ENCODE measurements around the gene CNBP. TPM values are rescaled to one million over a fixed set of nuclear protein-coding genes. Genes with fewer than 3 reads are reported as not detected.
"Not testable (repeated sequence)": the region's sequence is repeated elsewhere in the genome, so short reads cannot be mapped to it uniquely, and the experiment has no call there.

The CNBP gene
- 238 and 273 TPM in 2 replicates for total RNA-seq

DNA sequence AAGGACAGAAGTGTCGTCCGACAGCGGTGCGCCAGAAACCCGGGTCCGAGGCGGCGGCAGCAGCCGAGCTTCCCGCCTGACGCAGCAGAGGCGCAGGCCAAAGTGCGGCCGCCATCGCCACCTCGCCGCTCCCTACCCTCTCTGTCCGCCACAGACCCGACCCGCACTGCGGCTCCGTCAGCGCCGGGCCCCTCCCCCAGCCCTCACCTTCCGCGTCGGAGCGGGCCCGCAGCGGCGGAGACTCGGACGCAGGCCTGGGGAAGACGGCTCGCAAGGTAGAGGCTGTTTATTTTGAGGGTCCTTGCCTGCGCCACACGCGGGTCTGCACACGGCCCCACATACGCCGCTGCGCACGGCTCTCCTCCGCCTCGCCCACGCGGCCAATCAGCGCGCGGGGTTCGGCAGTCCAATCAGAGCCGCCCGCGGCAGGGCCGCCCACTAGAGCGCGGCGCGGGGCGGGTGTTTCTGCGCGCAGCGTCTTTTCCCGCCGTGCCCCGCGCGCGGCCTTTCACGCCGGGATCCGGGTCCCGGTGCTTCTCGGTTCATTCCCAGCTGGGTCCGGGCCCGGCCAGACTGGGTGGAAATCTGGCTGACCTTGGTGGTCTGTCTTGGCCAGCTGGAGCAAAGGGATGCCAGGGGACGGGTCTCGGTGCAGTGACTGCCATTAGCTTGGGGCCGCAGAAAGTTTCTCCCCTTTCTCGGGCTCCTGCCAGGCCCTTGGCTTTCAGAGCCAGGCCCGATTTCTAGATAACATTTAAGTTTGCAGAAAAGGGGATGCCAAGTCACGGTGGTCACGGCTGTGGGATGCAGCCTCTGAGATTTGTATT lies at the start of gene CNBP:
Gene CNBP, minus strand, starts transcription at position 328 of the 827 bp plus-strand sequence. CDS start 12,139 bp downstream, outside the sequence.
- DNase-seq (ENCODE audit: low read depth in 2 of 2): peak; percentile 82 to 95

DNA sequence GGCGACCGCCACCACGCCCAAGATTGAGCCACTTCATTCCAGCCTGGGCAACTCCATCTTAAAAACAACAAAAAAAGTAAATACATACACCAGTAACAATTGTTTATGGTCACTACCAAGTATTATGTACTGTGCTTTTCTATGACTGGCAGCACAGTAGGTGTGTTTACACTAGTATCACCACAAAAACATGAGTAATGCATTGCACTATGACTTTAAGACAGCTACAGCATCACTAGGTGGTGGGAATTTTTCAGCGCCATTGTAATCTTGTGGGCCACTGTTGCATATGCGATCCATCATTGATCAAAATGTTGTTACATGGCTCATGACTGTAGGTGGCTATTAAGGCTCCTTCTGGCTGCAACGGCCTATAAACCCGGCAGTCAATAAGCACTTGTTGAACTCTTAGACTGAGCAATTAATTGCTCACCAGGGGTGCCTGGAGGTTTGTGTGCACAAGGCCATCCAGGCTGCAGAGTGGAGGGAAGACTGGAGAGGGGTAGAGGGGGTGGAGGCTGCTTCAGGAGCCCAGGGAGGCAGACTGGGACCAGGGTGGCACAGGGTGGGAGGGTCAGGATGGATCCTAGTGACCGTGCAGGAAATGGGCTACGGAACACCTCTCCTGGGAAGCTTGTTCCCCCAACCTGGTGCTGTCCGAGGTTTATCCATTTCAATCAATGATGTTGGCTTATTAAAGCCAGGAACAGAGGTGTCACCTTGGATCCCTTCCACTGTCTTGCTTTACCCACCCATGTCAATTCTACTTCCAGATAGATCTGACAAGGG lies 47.8 kb upstream of the CNBP start:
- DNase-seq (ENCODE audit: low read depth in 2 of 2): no peak

DNA sequence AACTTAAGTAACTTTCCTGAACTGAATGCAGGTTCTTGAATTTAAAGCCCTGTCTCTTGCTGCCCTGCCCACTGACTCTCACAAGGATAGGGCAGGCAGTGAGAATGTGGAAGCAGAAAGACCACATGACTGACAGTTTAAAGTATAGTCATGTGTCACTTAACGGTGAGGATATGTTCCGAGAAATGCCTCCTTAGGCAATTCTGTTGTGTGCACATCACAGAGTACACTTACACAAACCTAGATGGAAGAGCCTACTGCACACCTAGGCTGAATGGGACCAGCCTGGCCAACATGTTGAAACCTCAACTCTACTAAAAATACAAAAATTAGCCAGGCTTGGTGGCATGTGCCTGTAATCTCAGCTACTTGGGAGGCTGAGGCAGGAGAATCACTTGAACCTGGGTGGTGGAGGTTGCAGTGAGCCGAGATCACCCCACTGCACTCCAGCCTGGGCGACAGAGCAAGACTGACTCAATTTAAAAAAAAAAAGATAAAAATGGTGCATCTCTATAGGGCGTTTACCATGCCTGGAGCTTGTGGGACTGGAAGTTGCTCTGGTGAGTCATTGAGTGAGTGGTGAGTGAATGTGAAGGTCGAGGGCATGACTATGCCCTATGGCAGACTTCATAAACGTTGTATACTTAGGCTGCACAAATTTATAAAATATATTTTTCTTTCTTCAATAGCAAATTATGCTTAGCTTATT lies 46.8 kb upstream of the CNBP start:
- DNase-seq (ENCODE audit: low read depth in 2 of 2): peak; percentile 30 to 83

DNA sequence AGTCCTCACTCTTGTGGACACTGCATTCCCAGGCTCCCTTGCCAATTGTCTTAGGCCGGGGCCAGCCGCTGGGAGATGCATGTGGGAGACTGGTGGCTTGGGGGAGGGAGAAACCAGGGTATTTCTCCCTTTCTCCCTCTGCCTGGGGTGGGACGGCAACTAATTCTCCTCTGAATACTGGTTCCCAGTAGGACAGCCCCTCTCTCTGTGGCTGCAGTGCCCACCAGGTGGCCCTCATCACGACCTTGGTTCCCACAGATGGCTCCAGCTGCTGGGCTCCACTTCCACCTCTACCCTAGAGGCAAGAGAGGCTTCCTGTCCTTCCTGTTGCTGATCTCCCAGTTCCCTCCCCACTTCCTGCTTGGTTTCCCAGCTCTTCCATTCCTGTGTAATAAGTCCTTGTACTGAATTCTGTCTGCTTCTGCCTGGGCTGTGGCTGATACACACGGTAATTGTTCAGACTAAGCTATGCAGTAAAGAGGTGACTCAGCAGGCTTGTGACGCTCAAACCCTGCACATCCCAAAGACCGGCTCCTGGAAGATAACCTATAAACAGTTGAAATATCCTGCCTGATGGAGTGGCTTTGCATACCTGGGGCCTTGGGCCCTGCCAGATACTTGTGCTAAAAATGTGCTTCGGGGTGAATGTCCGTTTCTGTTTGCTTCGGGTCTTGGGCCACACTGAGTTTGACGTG lies 45.3 kb upstream of the CNBP start:
- DNase-seq (ENCODE audit: low read depth in 2 of 2): peak; percentile 56 to 79

DNA sequence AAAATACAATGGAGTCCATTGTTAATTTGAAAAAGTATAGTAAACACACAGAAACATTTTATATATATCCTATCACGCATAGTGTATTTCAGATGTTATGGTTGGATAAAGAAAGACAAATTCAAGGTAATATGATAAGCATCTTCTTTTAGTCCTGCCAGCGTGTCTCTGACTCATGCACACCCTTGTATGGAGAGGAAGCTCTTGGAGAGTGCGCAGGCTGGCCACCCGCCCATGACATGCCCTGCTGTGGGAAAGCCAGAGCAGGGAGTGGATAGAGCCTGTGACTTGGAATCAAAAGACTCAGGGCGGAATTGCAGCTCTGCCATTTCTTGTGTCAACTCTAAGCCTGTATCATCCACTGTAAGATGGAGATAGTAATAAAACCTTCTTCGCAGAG lies 42.7 kb upstream of the CNBP start:
- DNase-seq (ENCODE audit: low read depth in 2 of 2): peak; percentile 53 to 97

DNA sequence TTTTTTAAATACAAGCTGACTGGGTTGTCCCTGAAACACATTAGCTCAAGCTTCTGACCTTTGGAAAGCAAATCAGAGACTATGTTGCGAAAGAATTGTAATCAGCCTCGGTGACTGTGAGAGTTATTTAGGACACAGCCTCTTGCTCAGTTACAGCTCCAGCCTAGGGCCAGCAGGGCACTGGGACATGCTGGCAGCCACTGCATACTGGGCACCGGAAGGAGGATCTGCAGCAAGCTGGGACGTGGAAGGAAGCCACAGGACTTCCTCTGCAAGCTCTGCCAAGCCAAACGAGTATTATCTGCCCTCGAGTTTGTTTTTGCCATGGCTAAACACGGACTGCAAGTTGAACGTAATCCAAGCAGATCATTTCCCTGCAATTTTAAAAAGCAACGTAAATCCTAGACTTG lies 41.3 kb upstream of the CNBP start:
- peak; percentile 85 to 93 for DNase-seq (ENCODE audit: low read depth in 2 of 2)

DNA sequence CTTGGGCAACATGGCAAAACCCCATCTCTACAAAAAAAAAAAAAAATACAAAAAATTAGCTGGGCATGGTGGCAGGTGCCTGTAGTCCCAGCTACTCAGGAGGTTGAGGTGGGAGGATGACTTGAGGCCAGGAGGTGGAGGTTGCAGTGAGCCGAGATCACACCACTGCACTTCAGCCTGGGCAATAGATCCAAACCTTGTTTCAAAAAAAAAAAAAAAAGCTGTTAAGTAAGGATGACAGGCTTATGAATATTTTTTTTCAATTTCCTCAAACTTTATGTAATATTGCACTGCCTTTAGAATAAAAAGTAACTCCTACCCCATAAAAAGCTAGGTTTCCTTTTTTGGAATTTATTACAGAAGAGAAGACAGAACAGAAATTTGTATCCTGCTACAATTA lies 40.7 kb upstream of the CNBP start:
- DNase-seq (ENCODE audit: low read depth in 2 of 2): not testable (repeated sequence)

DNA sequence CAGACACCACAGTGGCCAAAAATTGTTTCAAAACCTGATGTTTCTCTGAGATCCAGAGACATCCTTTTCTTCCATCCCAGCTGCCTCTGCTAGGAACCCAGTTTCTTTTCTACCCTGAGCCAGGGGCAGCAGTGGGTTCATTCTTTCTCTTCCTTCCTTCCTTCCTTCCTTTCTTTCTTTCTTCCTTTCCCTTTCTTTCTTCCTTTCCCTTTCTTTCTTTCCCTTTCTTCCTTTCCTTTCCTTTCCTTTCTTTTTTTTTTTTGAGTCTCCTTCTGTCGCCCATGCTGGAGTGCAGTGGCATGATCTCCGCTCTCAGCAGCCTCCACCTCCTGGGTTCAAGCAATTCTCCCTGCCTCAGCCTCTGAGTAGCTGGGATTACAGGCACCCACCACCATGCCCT lies 35.0 kb upstream of the CNBP start:
- DNase-seq (ENCODE audit: low read depth in 2 of 2): no peak

DNA sequence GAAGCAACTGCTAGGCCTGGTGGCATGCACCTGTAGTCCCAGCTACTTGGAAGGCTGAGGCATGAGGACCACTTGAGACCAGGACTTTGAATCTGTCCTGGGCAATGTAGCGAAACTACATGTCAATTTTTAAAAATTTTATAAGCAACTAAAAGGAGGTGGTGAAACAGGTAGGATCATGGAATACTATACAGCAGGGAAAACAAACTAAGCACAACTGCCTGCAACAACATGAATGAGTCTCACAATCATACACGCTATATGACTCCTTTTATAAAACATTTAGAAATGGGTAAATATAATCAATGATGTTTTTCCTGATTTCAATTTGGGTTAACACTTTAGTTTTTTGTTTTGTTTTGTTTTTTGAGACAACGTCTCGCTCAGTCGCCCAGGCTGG lies 29.5 kb upstream of the CNBP start:
- DNase-seq (ENCODE audit: low read depth in 2 of 2): no peak

DNA sequence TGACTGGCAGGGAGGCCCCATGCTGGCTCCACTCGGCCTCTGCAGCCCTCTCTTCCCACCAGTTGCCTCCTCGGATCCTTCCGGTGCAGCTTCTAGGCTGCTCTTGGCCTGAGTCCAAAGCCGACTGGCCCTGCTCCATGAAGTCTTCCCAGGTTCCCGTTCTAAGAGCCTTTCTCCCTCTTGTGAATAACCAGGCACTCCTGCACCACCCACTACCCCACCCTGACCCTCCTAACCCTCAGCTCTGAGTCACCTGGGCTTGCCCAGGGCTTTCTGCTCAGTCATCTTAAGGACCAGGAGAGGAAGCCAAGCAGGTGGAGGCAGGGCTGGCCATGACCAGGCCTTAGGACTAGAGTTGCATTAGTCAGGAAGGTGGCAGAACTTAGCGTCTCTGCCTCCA lies 28.1 kb upstream of the CNBP start:
- DNase-seq (ENCODE audit: low read depth in 2 of 2): peak in 1 of 2 donors; percentile 80

DNA sequence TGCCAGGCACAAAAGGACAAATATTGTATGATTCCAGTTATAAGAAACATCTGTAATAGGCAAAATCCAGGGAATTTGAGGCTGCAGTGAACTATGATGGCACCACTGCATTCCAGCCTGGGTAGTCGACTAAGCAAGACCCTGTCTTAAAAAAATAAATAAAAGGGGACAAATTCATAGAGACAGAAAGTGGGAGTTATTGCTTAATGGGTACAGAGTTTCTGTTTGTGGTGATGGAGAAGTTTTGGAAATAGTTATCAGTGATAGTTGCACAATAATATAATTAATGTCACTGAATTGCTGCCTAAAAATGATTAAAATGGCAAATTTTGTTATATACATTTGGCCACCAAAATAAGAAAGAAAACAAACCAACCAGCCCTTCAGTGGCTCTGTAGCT lies 27.6 kb upstream of the CNBP start:
- DNase-seq (ENCODE audit: low read depth in 2 of 2): no peak

DNA sequence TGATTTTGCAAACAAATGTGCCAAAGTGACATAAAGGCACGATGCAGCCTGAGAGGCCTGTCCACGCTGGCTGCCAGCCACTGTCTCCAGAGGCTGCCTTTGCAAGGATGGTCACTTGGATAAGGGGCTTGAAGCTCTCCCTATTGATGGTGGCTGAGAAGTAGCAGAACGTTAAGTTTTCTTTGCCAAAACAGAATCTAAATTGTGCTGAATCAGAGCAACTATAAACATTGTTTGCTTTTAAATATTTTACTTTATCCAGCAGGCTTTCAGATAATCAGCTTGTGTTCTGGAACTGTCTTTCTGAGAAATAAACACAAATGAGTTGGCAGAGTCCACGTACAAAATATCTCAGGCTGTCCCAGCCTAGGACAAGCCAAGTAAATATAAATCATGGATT lies 23.8 kb upstream of the CNBP start:
- no peak for DNase-seq (ENCODE audit: low read depth in 2 of 2)

DNA sequence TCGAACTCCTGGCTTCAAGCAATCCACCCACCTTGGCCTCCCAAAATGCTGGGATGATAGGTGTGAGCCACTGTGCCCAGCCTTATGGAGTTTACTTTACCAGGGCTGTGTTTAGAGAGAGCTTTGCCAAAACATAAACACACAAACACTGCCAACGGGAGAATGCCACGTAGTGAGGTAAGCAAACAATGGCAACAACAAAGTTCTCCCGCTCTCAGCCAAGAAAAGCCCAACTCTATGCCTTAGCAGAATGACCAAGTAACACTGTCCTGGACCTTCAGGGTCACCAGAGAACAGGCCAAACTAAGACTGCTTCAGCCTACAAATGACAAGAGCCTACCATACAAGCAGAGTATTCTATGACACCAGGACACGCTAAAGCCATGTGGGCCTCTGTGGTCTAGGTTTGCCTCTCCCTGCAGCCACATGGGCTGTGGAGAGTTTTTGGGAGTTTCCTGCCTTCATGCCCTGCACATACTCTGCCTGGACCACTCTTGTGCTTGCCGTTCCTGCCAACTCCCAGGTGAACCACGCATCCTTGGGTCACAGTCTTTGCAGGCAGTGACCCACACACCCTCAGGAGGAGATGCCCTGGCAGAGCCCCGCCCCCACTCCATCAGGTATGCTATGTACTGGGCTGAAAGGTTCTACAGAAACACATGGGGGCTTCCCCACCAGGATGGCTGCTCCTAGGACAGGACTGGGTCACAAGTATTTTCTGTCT lies 21.6 kb upstream of the CNBP start:
- no peak for DNase-seq (ENCODE audit: low read depth in 2 of 2)

DNA sequence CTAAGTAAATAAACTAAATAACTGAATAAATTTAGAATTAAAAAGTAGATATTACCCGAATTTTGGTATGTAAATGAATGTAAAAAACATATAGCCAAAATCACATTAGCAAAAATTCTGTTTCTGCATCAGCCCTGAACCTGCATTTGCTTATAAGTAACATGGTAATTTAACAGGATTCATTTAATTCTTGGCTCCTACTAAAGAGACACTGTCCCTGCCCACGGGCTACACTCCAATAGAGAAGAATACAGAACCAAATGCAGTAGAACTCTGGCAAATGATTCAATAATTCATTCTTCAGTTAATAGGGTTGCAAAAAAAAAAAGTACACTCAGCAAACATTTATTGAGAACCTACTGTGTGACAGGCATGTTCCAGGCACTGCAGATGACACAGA lies 20.8 kb upstream of the CNBP start:
- DNase-seq (ENCODE audit: low read depth in 2 of 2): no peak

DNA sequence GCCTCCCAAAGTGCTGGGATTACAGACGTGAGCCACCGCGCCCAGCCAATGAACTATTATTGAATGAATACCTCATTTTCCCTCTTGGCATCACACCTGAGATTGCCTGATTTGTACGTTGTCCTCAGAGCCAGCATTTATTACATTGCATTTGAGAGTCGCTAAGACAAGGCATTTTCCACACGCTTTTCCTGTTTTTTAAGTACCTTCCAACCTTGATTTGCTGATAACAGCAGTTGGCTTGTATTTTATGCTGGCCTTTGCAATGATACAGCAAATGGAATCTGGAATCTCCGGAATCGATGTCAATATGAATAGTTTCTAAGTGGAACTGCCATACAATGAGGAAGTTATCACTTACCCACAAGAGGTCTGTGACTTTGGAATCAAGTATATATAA lies 15.7 kb upstream of the CNBP start:
- peak; percentile 20 to 63 for DNase-seq (ENCODE audit: low read depth in 2 of 2)

DNA sequence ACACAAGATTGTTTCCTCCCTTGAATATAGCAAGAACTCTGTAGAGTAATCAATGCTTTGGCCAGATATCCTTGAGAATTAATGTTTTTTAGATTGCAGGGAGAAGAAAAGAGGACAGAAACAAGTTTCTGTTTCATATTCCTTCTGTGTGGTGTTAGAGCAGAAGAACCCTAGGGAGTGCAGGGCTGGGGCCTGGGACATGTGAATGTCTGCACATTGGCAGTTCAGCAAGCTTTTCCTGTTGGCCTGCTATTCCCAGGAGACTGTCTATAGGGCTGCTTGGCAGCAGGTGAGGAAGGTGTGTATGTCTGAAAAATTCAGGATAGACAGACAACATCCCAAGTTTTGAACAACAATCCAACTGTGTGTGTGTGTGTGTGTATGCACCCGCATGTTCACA lies 13.6 kb upstream of the CNBP start:
- DNase-seq (ENCODE audit: low read depth in 2 of 2): peak in 1 of 2 donors; percentile 13

DNA sequence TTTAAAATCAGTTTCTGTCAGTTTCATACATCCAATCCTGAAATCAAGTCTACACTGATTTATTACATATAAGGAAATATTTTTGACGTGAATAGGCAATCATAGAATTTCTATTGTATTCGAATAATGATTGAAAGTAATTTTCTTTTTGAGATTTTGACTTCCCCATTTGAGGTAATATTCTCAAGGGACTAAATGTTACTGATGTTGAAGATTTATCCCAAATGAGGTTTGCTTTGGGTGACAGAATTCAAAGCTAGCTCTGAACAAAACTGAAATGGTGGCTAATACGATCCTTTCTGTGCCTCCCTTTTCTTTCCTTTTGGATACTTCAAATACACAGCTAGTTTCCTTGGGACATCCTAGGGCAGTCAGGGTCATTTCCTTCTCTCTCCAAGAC lies 12.9 kb upstream of the CNBP start:
- DNase-seq (ENCODE audit: low read depth in 2 of 2): no peak

DNA sequence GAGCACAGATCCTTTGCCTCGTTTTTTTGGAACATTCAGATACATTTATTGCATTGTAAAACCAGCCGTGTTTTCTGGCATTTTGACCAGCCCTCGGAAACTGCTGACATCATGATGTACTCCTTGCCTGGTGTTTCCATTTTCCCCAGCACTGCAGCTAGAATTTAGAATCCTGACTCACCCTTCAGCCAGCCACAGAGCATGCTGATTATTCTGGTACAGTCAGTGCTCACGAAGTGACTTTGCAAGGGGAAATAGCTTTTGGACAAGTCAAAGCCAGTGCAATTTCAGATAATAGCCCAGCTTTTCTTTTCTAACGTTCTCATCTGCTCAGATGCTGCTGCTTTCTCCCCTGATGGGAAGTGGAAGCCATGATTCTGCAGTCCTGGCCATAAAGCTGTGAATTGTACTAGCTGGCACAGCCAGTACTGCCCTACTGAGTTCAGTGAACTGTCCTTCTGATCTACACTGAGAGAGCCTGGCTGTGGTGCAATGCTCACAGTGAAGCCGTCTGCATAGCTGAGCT lies 12.1 kb upstream of the CNBP start:
- DNase-seq (ENCODE audit: low read depth in 2 of 2): peak; percentile 69 to 75

DNA sequence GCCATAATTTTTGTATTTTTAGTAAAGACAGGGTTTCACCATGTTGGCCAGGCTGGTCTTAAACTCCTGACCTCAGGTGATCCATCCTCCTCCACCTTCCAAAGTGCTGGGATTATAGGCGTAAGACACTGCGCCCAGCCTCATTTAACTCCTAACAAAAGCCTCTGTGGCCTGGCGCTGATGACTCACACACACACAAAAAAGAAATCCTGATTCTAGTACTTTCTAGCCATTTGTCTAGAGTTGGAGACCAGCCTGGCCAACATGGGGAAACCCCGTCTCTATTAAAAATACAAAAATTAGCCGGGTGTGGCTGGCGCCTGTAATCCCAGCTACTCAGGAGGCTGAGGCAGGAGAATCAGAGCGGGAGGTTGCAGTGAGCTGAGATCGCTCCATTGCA lies 6.1 kb upstream of the CNBP start:
- not testable (repeated sequence) for DNase-seq (ENCODE audit: low read depth in 2 of 2)

DNA sequence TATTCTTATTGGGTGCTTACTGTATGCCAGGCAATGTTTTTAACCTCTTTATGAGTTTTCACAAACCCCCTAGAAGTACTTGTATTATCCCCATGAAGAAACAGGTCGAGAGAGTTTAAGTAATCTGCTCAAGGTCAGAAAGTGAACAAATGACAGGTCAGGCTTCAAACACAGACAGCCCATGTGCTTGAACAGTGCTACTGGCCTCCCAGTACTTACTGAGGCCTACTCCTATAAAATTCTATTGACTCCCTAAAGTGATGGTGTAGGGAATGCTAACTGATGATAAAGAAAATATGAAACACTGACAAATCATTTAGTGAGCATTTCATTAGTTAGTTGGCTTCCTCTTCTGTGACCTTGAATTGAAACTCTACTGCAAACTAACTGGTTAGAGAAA lies 4.2 kb upstream of the CNBP start:
- DNase-seq (ENCODE audit: low read depth in 2 of 2): no peak

DNA sequence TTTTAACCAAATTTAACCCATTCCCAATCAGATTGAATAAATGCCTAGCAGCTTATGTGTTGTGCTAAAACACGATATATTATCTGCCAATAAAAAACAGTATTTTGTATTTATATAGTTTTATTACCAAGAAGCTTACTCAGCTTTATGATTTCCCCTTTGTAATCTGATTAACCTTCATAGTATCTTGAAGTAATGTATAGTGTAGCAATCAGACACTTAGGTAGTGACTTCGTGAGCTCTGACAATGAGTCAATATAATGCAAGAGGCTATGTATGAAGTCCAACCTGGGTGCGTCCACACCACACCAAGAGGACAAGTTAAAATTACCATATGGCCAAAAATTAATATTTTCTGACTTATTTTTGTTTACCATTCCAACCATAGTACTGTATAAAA lies 2.1 kb upstream of the CNBP start:
- no peak for DNase-seq (ENCODE audit: low read depth in 2 of 2)

All from dermis microvascular lymphatic vessel endothelial cell (primary cell).